ENCODE measurements around the gene CAMK2A.

GRCh38 chr5:150265870-150266383, 23.6 kb downstream of the CAMK2A start:
- no peak for TF ChIP-seq CBX8 (IDR thresholded peaks at IDR 0.05)
- no peak for TF ChIP-seq RFX5 (IDR thresholded peaks at IDR 0.05)
- no peak for TF ChIP-seq CTCF (IDR thresholded peaks at IDR 0.05)
- no peak for TF ChIP-seq NPAS2 (CRISPR knock-in tag; IDR thresholded peaks at IDR 0.05; ENCODE audit: borderline replicate concordance)
- no peak for TF ChIP-seq RAD21 (conservative IDR thresholded peaks at IDR 0.05 in 1 of 2, IDR thresholded peaks at IDR 0.05 in 1 of 2)
- no peak for TF ChIP-seq JUN (IDR thresholded peaks at IDR 0.05)
- TF ChIP-seq EP300 (IDR thresholded peaks at IDR 0.05) = no peak
- TF ChIP-seq POLR2A (IDR thresholded peaks at IDR 0.05; ENCODE audit: low read length) = no peak

Measured in A549 (cell line).